Measurements from ENCODE around the gene EXOC6B. TPM values are rescaled to one million over a fixed set of nuclear protein-coding genes. Genes with fewer than 3 reads are reported as not detected.

EXOC6B gene
- total RNA-seq, 1 donor from 2014 or later, result 45.6 TPM

DNA sequence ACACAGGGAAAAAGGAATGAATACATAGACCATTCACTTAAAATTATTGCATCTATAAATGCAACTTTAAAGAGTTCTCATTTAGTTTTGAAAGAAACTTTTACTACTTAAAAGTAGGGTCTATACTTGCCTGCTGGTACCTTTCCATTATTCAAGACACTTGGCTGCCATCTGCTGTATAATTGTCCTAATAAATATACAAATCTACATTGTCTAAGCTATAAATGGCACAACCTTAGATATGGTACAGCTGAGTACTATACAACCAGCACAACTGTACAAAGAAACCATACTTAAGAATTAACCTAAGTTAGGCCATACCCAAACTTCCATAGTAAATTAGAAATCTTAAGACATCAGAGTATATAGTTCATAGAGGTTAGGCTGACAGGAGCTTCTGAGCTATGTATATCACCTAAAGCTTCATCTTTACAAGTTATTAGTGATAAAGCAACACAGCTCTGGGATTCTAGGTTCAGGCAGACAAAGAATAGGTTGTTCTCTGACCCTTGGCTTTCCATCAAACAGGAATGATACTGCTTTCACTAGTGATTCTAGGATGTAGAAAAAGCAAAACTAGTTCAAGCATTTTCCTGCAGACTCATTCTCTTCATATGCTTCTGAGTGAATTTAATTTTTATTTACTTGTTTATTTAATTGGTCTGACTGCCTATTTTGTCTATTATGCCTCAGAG, 22.1 kb downstream of the EXOC6B start:
- H3K27me3 Mint-ChIP-seq (ENCODE audit: unreplicated experiment), result no peaks in the 10 kb centered on the region
- H3K36me3 Mint-ChIP-seq (ENCODE audit: low read depth, unreplicated experiment), result peaks cover 4% of the 10 kb centered on the region
- TF ChIP-seq, protein P1, sequence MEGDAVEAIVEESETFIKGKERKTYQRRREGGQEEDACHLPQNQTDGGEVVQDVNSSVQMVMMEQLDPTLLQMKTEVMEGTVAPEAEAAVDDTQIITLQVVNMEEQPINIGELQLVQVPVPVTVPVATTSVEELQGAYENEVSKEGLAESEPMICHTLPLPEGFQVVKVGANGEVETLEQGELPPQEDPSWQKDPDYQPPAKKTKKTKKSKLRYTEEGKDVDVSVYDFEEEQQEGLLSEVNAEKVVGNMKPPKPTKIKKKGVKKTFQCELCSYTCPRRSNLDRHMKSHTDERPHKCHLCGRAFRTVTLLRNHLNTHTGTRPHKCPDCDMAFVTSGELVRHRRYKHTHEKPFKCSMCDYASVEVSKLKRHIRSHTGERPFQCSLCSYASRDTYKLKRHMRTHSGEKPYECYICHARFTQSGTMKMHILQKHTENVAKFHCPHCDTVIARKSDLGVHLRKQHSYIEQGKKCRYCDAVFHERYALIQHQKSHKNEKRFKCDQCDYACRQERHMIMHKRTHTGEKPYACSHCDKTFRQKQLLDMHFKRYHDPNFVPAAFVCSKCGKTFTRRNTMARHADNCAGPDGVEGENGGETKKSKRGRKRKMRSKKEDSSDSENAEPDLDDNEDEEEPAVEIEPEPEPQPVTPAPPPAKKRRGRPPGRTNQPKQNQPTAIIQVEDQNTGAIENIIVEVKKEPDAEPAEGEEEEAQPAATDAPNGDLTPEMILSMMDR (IDR thresholded peaks at IDR 0.05; ENCODE audit: unreplicated experiment), result no peak
- H3K4me3 Mint-ChIP-seq (ENCODE audit: unreplicated experiment), result no peak overlapping the region
- no peaks in the 10 kb centered on the region for H3K9me3 Mint-ChIP-seq (ENCODE audit: unreplicated experiment)
- no peak for DNase-seq (ENCODE audit: low spot score)
- H3K4me1 Mint-ChIP-seq (ENCODE audit: unreplicated experiment), result no peaks in the 10 kb centered on the region
- no peak overlapping the region for H3K27ac Mint-ChIP-seq (ENCODE audit: unreplicated experiment)

DNA sequence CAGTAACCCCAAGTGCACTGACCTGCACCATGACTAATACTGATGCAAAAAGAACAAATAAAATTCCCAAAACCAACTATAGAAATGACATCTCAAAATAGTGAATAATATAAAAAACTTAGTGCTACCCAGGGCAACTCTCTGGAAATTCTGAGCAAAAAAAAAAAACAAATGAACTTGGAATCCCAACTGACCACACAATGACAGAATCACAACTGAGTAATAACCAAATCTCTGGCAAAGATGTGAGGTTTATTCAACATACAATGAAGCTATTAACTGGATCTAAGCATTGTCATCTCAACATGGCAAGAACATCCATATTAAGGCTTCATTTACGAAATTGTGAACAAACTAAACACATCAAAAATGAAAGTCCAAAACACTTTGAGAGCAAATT, 22.7 kb downstream of the EXOC6B start:
- DNase-seq (ENCODE audit: low spot score), result no peak
- Mint-ChIP-seq H3K4me1 (ENCODE audit: unreplicated experiment) (no peaks in the 10 kb centered on the region), H3K9me3 (ENCODE audit: unreplicated experiment) (no peaks in the 10 kb centered on the region), H3K27me3 (ENCODE audit: unreplicated experiment) (no peaks in the 10 kb centered on the region), H3K4me3 (ENCODE audit: unreplicated experiment) (no peak overlapping the region), H3K36me3 (ENCODE audit: low read depth, unreplicated experiment) (peaks cover 3% of the 10 kb centered on the region), H3K27ac (ENCODE audit: unreplicated experiment) (no peak overlapping the region)
- TF ChIP-seq, protein P1 (IDR thresholded peaks at IDR 0.05; ENCODE audit: unreplicated experiment), result no peak

DNA sequence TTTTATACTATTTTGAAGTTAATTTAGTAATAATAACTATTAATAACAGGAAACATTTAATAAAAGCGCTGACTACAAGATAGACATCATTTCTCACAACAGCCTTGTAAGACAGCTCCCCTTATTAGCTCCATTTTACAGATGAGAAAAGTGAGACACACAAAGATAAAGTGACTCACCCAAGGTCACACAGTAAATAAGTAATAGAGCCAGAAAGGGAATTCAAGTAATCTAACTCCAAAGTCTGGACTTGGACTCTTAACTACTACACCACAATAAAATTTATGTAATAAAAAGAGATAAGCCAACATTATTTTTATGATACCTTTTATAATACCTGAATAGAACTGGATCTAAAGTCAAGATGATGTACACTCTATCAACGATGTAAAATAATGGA, 25.3 kb downstream of the EXOC6B start:
- no peaks in the 10 kb centered on the region for H3K9me3 Mint-ChIP-seq (ENCODE audit: unreplicated experiment)
- H3K27ac Mint-ChIP-seq (ENCODE audit: unreplicated experiment), result no peak overlapping the region
- TF ChIP-seq, protein P1 (IDR thresholded peaks at IDR 0.05; ENCODE audit: unreplicated experiment), result no peak

DNA sequence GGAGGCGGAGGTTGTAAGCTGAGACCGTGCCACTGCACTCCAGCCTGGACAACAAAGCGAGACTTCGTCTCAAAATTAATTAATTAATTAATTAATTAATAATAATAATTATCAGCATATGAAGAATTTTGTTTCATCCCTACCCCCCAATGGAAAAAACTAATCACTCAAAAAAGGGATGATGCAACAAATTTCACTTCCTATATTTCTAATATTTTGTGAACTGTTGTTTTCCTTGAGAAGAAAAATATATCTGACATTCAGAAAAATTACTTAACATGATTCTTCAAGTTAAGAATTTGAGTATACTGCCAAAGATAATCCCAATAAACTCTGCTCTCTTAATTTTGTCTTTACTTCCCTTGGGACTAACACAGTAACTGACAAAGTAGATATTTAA, 28.1 kb downstream of the EXOC6B start:
- Mint-ChIP-seq H3K4me3 (ENCODE audit: unreplicated experiment) (no peak overlapping the region), H3K9me3 (ENCODE audit: unreplicated experiment) (no peaks in the 10 kb centered on the region), H3K4me1 (ENCODE audit: unreplicated experiment) (peaks cover 6% of the 10 kb centered on the region), H3K27me3 (ENCODE audit: unreplicated experiment) (no peaks in the 10 kb centered on the region), H3K36me3 (ENCODE audit: low read depth, unreplicated experiment) (no peaks in the 10 kb centered on the region), H3K27ac (ENCODE audit: unreplicated experiment) (no peak overlapping the region)
- TF ChIP-seq, protein P1 (IDR thresholded peaks at IDR 0.05; ENCODE audit: unreplicated experiment), result no peak
- DNase-seq (ENCODE audit: low spot score), result no peak

More for the DNA sequence above, 25.3 kb downstream of the EXOC6B start:
- Mint-ChIP-seq H3K4me3 (ENCODE audit: unreplicated experiment) (no peak overlapping the region), H3K27me3 (ENCODE audit: unreplicated experiment) (no peaks in the 10 kb centered on the region), H3K36me3 (ENCODE audit: low read depth, unreplicated experiment) (no peaks in the 10 kb centered on the region), H3K4me1 (ENCODE audit: unreplicated experiment) (no peaks in the 10 kb centered on the region)
- no peak for DNase-seq (ENCODE audit: low spot score)

DNA sequence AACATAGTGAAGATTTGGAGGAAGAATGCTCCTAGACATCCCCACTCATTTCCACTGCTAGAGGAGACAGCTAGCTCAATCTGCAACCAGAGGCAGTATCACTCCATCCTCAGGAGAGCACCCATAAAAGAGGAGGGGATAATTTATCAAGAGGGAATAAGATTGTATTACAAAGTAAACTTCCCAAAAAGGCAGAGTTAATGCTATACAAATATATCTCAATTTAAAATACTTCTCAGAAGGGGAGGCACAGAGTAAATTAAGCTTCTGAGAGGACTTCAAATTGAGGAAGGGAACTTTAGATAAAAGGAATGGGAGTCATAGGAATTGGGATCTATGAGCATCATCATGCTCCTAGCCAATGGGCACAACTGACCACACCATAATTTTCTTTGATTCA, 29.1 kb downstream of the EXOC6B start:
- H3K27ac Mint-ChIP-seq (ENCODE audit: unreplicated experiment), result no peak overlapping the region
- no peak overlapping the region for H3K4me3 Mint-ChIP-seq (ENCODE audit: unreplicated experiment)
- no peak for DNase-seq (ENCODE audit: low spot score)
- H3K4me1 Mint-ChIP-seq (ENCODE audit: unreplicated experiment), result peaks cover 6% of the 10 kb centered on the region
- no peaks in the 10 kb centered on the region for H3K36me3 Mint-ChIP-seq (ENCODE audit: low read depth, unreplicated experiment)
- H3K9me3 Mint-ChIP-seq (ENCODE audit: unreplicated experiment), result no peaks in the 10 kb centered on the region
- TF ChIP-seq, protein P1 (IDR thresholded peaks at IDR 0.05; ENCODE audit: unreplicated experiment), result no peak
- H3K27me3 Mint-ChIP-seq (ENCODE audit: unreplicated experiment), result no peaks in the 10 kb centered on the region
